ENCODE measurements around the gene LASP1. TPM values are rescaled to one million over a fixed set of nuclear protein-coding genes. Genes with fewer than 3 reads are reported as not detected.
A peak's percentile ranks its signal among the peaks of the same experiment; 100 is the strongest.

Gene LASP1
- total RNA-seq, 1 experiment from 2014 or later, result 106 TPM

DNA sequence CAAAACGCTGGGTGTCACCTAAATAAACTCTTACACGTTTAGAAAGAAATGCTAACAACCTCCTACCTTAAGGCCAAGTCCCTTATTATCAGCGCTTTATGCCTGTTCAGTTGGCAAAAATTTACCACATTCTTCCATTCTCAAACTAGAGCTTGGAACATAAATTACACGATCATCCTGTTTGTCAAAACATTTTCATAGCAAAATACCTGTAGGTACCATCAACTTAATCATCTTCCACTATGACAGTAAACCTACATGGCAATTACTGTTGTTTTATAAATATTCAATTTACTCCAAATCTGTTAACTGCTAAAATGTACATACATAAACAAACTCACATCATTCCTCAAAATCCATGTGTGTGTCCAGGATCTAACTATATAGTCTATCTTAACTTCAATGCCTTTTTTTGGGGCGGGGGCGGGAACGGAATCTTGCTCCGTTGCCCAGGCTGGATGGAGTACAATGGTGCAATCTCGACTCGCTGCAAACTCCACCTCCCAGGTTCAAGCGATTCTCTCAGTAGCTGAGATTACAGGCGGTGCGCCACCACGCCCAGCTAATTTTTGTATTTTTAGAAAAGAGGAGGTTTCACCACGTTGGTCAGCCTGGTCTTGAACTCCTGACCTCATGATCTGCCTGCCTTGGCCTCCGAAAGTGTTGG lies 20.8 kb upstream of the LASP1 start:
- ChIA-PET CTCF (no interaction called here), POLR2A (ENCODE audit: unreplicated experiment) (no interaction called here)
- Histone ChIP-seq H3K9me3 (ENCODE audit: low read length) (no peaks in the 10 kb centered on the region), H2AFZ (ENCODE audit: low read length) (no peak overlapping the region), H3K9ac (ENCODE audit: low read length) (no peak overlapping the region), H3K4me3 (ENCODE audit: low read length) (no peak overlapping the region), H3K27me3 (ENCODE audit: low read length) (no peaks in the 10 kb centered on the region), H3K9me2 (replicated peaks; ENCODE audit: low read length) (no peaks in the 10 kb centered on the region), H3K79me2 (ENCODE audit: low read length) (peaks cover 43% of the 10 kb centered on the region), H3K27ac (ENCODE audit: low read length) (no peak overlapping the region), H4K20me1 (ENCODE audit: low read length) (peaks cover 35% of the 10 kb centered on the region), H3K36me3 (ENCODE audit: low read depth, low read length) (peaks cover 52% of the 10 kb centered on the region), H3K4me2 (ENCODE audit: low read length) (no peak overlapping the region), H3F3A (ENCODE audit: low read length, unreplicated experiment) (no peaks in the 10 kb centered on the region), H3K4me1 (ENCODE audit: insufficient read depth, low read length) (peaks cover 11% of the 10 kb centered on the region; the same call in 1 of the 2 replicates)
- DNase-seq (no peak), ATAC-seq (no peak)
- intact Hi-C loops (cut with micrococcal nuclease), result no loop called here
- no TSS peak for BruUV-seq (replicated peaks)
- TF ChIP-seq EZH2 (IDR thresholded peaks at IDR 0.05; ENCODE audit: low read length, unreplicated experiment) (no peak), EZH2phosphoT487 (IDR thresholded peaks at IDR 0.05; ENCODE audit: borderline replicate concordance, low read length) (no peak)
- TF ChIP-seq, protein P1, sequence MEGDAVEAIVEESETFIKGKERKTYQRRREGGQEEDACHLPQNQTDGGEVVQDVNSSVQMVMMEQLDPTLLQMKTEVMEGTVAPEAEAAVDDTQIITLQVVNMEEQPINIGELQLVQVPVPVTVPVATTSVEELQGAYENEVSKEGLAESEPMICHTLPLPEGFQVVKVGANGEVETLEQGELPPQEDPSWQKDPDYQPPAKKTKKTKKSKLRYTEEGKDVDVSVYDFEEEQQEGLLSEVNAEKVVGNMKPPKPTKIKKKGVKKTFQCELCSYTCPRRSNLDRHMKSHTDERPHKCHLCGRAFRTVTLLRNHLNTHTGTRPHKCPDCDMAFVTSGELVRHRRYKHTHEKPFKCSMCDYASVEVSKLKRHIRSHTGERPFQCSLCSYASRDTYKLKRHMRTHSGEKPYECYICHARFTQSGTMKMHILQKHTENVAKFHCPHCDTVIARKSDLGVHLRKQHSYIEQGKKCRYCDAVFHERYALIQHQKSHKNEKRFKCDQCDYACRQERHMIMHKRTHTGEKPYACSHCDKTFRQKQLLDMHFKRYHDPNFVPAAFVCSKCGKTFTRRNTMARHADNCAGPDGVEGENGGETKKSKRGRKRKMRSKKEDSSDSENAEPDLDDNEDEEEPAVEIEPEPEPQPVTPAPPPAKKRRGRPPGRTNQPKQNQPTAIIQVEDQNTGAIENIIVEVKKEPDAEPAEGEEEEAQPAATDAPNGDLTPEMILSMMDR (conservative IDR thresholded peaks at IDR 0.05; ENCODE audit: low read depth, low read length), result no peak

DNA sequence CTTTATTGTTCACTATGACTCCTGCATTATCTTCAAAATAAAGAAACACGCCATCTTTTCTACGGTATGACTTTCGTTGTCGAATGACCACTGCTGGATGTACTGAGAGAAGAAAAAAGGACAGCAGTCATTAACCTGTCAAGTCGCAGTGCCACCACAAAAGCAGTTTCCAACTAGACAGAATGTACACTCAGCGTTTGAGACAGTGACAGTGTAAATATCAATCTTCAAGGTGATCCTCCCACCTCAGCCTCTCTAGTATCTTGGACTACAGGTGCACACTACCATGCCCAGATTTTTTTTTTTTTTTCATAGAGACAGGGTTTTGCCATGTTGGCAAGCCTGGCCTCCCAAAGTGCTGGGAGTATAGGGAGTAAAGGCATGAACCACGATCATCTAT lies 19.5 kb upstream of the LASP1 start:
- Histone ChIP-seq H3K4me3 (ENCODE audit: low read length) (peak overlapping the region; percentile 90), H3K36me3 (ENCODE audit: low read depth, low read length) (peaks cover 52% of the 10 kb centered on the region), H3K27ac (ENCODE audit: low read length) (no peak overlapping the region), H3K79me2 (ENCODE audit: low read length) (peaks cover 43% of the 10 kb centered on the region), H3K9me3 (ENCODE audit: low read length) (no peaks in the 10 kb centered on the region), H3K9me2 (replicated peaks; ENCODE audit: low read length) (no peaks in the 10 kb centered on the region), H2AFZ (ENCODE audit: low read length) (no peak overlapping the region), H3K9ac (ENCODE audit: low read length) (no peak overlapping the region), H3K27me3 (ENCODE audit: low read length) (no peaks in the 10 kb centered on the region), H3F3A (ENCODE audit: low read length, unreplicated experiment) (no peaks in the 10 kb centered on the region), H4K20me1 (ENCODE audit: low read length) (peaks cover 35% of the 10 kb centered on the region), H3K4me2 (ENCODE audit: low read length) (peak overlapping the region; percentile 99), H3K4me1 (ENCODE audit: insufficient read depth, low read length) (peaks cover 14% of the 10 kb centered on the region; the same call in 1 of the 2 replicates)
- ATAC-seq, result no peak
- intact Hi-C loops (cut with micrococcal nuclease), result no loop called here
- CTCF ChIA-PET, result no interaction called here
- no TSS peak for BruUV-seq (replicated peaks)
- DNase-seq, result no peak
- POLR2A ChIA-PET (ENCODE audit: unreplicated experiment), result no interaction called here
- TF ChIP-seq EZH2 (IDR thresholded peaks at IDR 0.05; ENCODE audit: low read length, unreplicated experiment) (no peak), EZH2phosphoT487 (IDR thresholded peaks at IDR 0.05; ENCODE audit: borderline replicate concordance, low read length) (no peak)
- TF ChIP-seq, protein P1 (conservative IDR thresholded peaks at IDR 0.05; ENCODE audit: low read depth, low read length), result no peak

DNA sequence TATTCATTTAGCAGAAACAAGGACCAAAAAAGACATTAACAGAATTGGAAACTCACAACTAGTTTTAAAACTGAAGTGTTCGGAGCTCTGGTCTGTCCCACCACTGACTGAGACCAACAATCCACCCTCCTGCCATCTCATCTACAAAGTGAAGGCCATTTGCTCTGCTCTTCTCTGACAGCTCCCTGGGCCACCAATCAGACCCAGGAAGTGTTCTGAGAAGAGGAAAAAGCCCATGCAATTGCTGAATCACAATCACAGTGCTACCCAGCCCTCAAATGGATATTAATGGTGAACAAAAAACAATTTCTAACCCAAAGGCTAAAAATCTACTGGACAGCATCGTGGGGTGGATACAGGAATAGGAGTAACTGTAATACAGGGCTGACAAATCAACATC lies 18.4 kb upstream of the LASP1 start:
- H3K4me3 ChIP-seq (ENCODE audit: low read length), result peak overlapping the region; percentile 90
- H3K4me1 ChIP-seq (ENCODE audit: insufficient read depth, low read length), result peaks cover 14% of the 10 kb centered on the region; the same call in 1 of the 2 replicates
- intact Hi-C loops (cut with micrococcal nuclease), result no loop called here
- H3K9me2 ChIP-seq (replicated peaks; ENCODE audit: low read length), result no peaks in the 10 kb centered on the region
- ChIA-PET CTCF (no interaction called here), POLR2A (ENCODE audit: unreplicated experiment) (no interaction called here)
- ATAC-seq (no peak), DNase-seq (no peak)
- no peak for TF ChIP-seq EZH2 (IDR thresholded peaks at IDR 0.05; ENCODE audit: low read length, unreplicated experiment)
- TF ChIP-seq EZH2phosphoT487 (IDR thresholded peaks at IDR 0.05; ENCODE audit: borderline replicate concordance, low read length), result no peak
- TF ChIP-seq, protein P1 (conservative IDR thresholded peaks at IDR 0.05; ENCODE audit: low read depth, low read length), result no peak
- H3K79me2 ChIP-seq (ENCODE audit: low read length), result peaks cover 43% of the 10 kb centered on the region
- peaks cover 52% of the 10 kb centered on the region for H3K36me3 ChIP-seq (ENCODE audit: low read depth, low read length)
- peaks cover 35% of the 10 kb centered on the region for H4K20me1 ChIP-seq (ENCODE audit: low read length)
- H3K4me2 ChIP-seq (ENCODE audit: low read length), result peak overlapping the region; percentile 99
- H3K27me3 ChIP-seq (ENCODE audit: low read length), result no peaks in the 10 kb centered on the region
- H3K9me3 ChIP-seq (ENCODE audit: low read length), result no peaks in the 10 kb centered on the region
- no peaks in the 10 kb centered on the region for H3F3A ChIP-seq (ENCODE audit: low read length, unreplicated experiment)
- no peak overlapping the region for H2AFZ ChIP-seq (ENCODE audit: low read length)
- BruUV-seq (replicated peaks), result no TSS peak
- H3K9ac ChIP-seq (ENCODE audit: low read length), result peak overlapping the region; percentile 98
- H3K27ac ChIP-seq (ENCODE audit: low read length), result no peak overlapping the region
